A549 (cell line): Measurements from ENCODE around the gene MPND. TPM values are rescaled to one million over a fixed set of nuclear protein-coding genes. Genes with fewer than 3 reads are reported as not detected.
A peak's percentile ranks its signal among the peaks of the same experiment; 100 is the strongest.

Experiments
- ATAC-seq, 2 experiments: fragments of 200-7000 bp in 1 of 2; fragments of >200 bp in 1 of 2; cut with Nextera tagmentation in 1 of 2; cut with Tn5 transposase in 1 of 2; 3 replicates each; pipeline versions ENCODE4 v1.8.0 to v1.9.1; 2018 to 2020; ENCODE audit warnings: mild to moderate bottlenecking in 1 of 2, moderate library complexity in 1 of 2
- CTCF ChIA-PET: fragments of 300-600 bp; sonication (Branson Sonifier 250); formaldehyde crosslinking; extraction: SDS; loops from one replicate; lab custom pipeline; 2021; ENCODE audit warnings: antibody characterized with exemption, inconsistent platforms; lab: Yijun Ruan, JAX
- POLR2A ChIA-PET: fragments of 350-600 bp; formaldehyde crosslinking; extraction: SDS; loops from one replicate; lab custom pipeline; 2021; ENCODE audit warnings: antibody characterized with exemption, inconsistent platforms; lab: Yijun Ruan, JAX
- DNase-seq, 2 experiments: peaks; one replicate each; pipeline versions ENCODE4 v3.0.0 to v3.0.0-alpha.2; 2011 to 2016; ENCODE audit warnings: low read depth in 1 of 2, low spot score in 1 of 2
- FAIRE-seq: peaks from 2 replicates; lab custom pipeline; 2011; peaks lifted over from hg19 to GRCh38; lab: Jason Lieb, UNC
- H3K27ac ChIP-seq, 2 experiments: fragments of >200 bp; sonication (Bioruptor Twin); formaldehyde crosslinking; 3 replicates each; pipeline ENCODE4 v1.5.1; 2016 to 2017
- H3K4me1 ChIP-seq: fragments of >200 bp; sonication (Bioruptor Twin); formaldehyde crosslinking; 3 replicates; pipeline ENCODE4 v1.6.1; 2016
- H3K4me2 ChIP-seq: fragments of >200 bp; sonication (Bioruptor Twin); formaldehyde crosslinking; 3 replicates; pipeline ENCODE4 v1.6.1; 2016
- H3K4me3 ChIP-seq: fragments of >200 bp; sonication (Bioruptor Twin); formaldehyde crosslinking; 3 replicates; pipeline ENCODE4 v1.5.1; 2016
- H3K9me3 ChIP-seq: fragments of >200 bp; sonication (Bioruptor Twin); formaldehyde crosslinking; 3 replicates; pipeline ENCODE4 v1.6.1; 2016
- BCL3 ChIP-seq: fragments of >200 bp; sonication (Bioruptor Twin); formaldehyde crosslinking; IDR thresholded peaks from 3 replicates; pipeline ENCODE4 v1.6.1; 2016
- BHLHE40 ChIP-seq: IDR thresholded peaks from 2 replicates; pipeline ENCODE4 v1.6.1; 2012; ENCODE audit warnings: low read depth, low read length, inconsistent platforms
- CBX2 ChIP-seq: fragments of 200-600 bp; sonication (generic); IDR thresholded peaks from 2 replicates; pipeline ENCODE4 v1.6.1; 2016; ENCODE audit warnings: low read depth, mild to moderate bottlenecking, borderline replicate concordance
- CBX8 ChIP-seq: fragments of 200-600 bp; sonication (generic); IDR thresholded peaks from 2 replicates; pipeline ENCODE4 v1.6.1; 2016
- CTCF ChIP-seq: fragments of >200 bp; sonication (Bioruptor Twin); formaldehyde crosslinking; IDR thresholded peaks from 3 replicates; pipeline ENCODE4 v1.5.1; 2016
- HOXB13 ChIP-seq: fragments of 250-450 bp; sonication (Bioruptor Pico); IDR thresholded peaks from 2 replicates; pipeline ENCODE4 v1.5.0; 2020; ENCODE audit warnings: low read depth, mild to moderate bottlenecking, moderate library complexity
- JUNB ChIP-seq: fragments of >200 bp; sonication (Bioruptor Twin); formaldehyde crosslinking; IDR thresholded peaks from 2 replicates; pipeline ENCODE4 v1.6.1; 2016
- MAX ChIP-seq: IDR thresholded peaks from 2 replicates; pipeline ENCODE4 v1.6.1; 2012
- MAZ ChIP-seq: fragments of 150-350 bp; IDR thresholded peaks from 2 replicates; pipeline ENCODE4 v1.6.1; 2014; ENCODE audit warnings: antibody characterized with exemption, low read depth, low read length, borderline replicate concordance
- NPAS2 ChIP-seq: fragments of 250-450 bp; sonication (Bioruptor Pico); IDR thresholded peaks from 2 replicates; pipeline ENCODE4 v1.8.0; 2022; ENCODE audit warnings: mild to moderate bottlenecking, moderate library complexity, borderline replicate concordance
- PBX3 ChIP-seq: IDR thresholded peaks from 2 replicates; pipeline ENCODE4 v1.6.1; 2012
- RAD21 ChIP-seq, 2 experiments: fragments of >200 bp in 1 of 2; sonication (Bioruptor Twin) in 1 of 2; formaldehyde crosslinking in 1 of 2; IDR thresholded peaks in 1 of 2; conservative IDR thresholded peaks in 1 of 2; 2 replicates in 1 of 2; 3 replicates in 1 of 2; pipeline ENCODE4 v1.6.1; 2012 to 2018; ENCODE audit warnings: inconsistent platforms in 1 of 2
- RNF2 ChIP-seq: fragments of 200-600 bp; sonication (generic); IDR thresholded peaks from 2 replicates; pipeline ENCODE4 v1.6.1; 2016; ENCODE audit warnings: low read depth, mild to moderate bottlenecking, antibody characterized with exemption, moderate library complexity, borderline replicate concordance
- SMC3 ChIP-seq: fragments of >200 bp; sonication (Bioruptor Twin); formaldehyde crosslinking; IDR thresholded peaks from 3 replicates; pipeline ENCODE4 v1.6.1; 2018; ENCODE audit warnings: inconsistent platforms
- SREBF2 ChIP-seq: fragments of 450-650 bp; IDR thresholded peaks from 2 replicates; pipeline ENCODE4 v1.6.1; 2014; ENCODE audit warnings: mild to moderate bottlenecking, moderate library complexity
- USF2 ChIP-seq: fragments of 450-650 bp; IDR thresholded peaks from 2 replicates; pipeline ENCODE4 v1.6.1; 2014; ENCODE audit warnings: antibody characterized with exemption
- ZC3H11A ChIP-seq: fragments of 450-650 bp; IDR thresholded peaks from 2 replicates; pipeline ENCODE4 v1.6.1; 2014; ENCODE audit warnings: antibody characterized with exemption, mild to moderate bottlenecking
- ZSCAN20 ChIP-seq: fragments of 250-450 bp; sonication (Bioruptor Pico); IDR thresholded peaks from 2 replicates; pipeline ENCODE4 v1.8.0; 2022; ENCODE audit warnings: mild to moderate bottlenecking, moderate library complexity
- WGBS: methylation state at CpG from one replicate; pipeline ENCODE4 v1.1.6; 2017; ENCODE audit errors: missing lambda C conversion rate; 5-methylcytosine and 5-hydroxymethylcytosine counted together
- polyA plus RNA-seq, 4 experiments: library from polyadenylated mRNA; depleted of rRNA in 3 of 4; stranded (reverse); fragments of >200 nt; fragmentation: RNase III in 1 of 4; extraction: RNeasy Plus Mini Kit Qiagen cat#74134 plus additional on column Dnase treatment in 1 of 4; gene quantifications; 2 replicates in 3 of 4; 3 replicates in 1 of 4; pipeline ENCODE4 v1.2.3, GENCODE V29; 2011 to 2017

The MPND gene
- polyA plus RNA-seq, 2 of the 4 experiments (the other 2 are of a cell fraction), result 3.5 to 14.5 TPM

- FAIRE-seq (no peak), ATAC-seq (no peak)
- ChIA-PET CTCF (interaction anchor here (1.0 to 2.4 kb wide), 3 partner anchors 10 to 31 kb away, joined by 6 to 10 read pairs (median 6); partner anchors contain the start of gene SH3GL1), POLR2A (no interaction called here)
- Histone ChIP-seq H3K9me3 (no peaks in the 10 kb centered on the region), H3K4me3 (no peak overlapping the region)
- TF ChIP-seq PBX3 (no peak), ZC3H11A (no peak), SMC3 (no peak), MAX (no peak), CBX8 (no peak), BCL3 (no peak), JUNB (no peak), CBX2 (no peak), NPAS2 (CRISPR knock-in tag) (no peak), HOXB13 (CRISPR knock-in tag) (no peak), ZSCAN20 (CRISPR knock-in tag) (no peak), USF2 (no peak)
- TF ChIP-seq, all 56 proteins: peak for 0
- no peak for DNase-seq
- Histone ChIP-seq H3K27ac (peak overlapping the region in 1 of 2 experiments; percentile 59; a peak in 2 of 6 replicates), H3K4me2 (no peak overlapping the region), H3K4me1 (peaks cover 25% of the 10 kb centered on the region)
- WGBS, result 84% methylated on average over 10 of the region's 25 CpGs
Measured at GRCh38 chr19:4369109-4369887, 25.9 kb downstream of the MPND start.

- Histone ChIP-seq H3K4me1 (peaks cover 31% of the 10 kb centered on the region), H3K9me3 (no peaks in the 10 kb centered on the region), H3K4me2 (no peak overlapping the region), H3K4me3 (no peak overlapping the region), H3K27ac (peak overlapping the region in 1 of 2 experiments; percentile 59; a peak in 2 of 6 replicates)
- ChIA-PET CTCF (interaction anchor here (0.6 to 2.4 kb wide), 5 partner anchors 9 to 267 kb away, joined by 3 to 10 read pairs (median 6); partner anchors contain the start of gene SH3GL1), POLR2A (no interaction called here)
- FAIRE-seq (no peak), DNase-seq (no peak), ATAC-seq (peak; percentile 18 to 53; a peak in 4 of 6 replicates)
- 100% methylated on average over 1 of the region's 21 CpGs for WGBS
- TF ChIP-seq RAD21 (conservative IDR thresholded peaks at IDR 0.05 in 1 of 2, IDR thresholded peaks at IDR 0.05 in 1 of 2), result 0 out of 5 replicates have a peak, but pooled peaks have one; percentile 22 to 29
- no peak for TF ChIP-seq SREBF2
- TF ChIP-seq HOXB13 (CRISPR knock-in tag), result no peak
- TF ChIP-seq SMC3, result peak; percentile 32; the same call in 1 of the 3 replicates
- no peak for TF ChIP-seq RNF2
- TF ChIP-seq BHLHE40, result no peak
- 0 out of 3 replicates have a peak, but pooled peaks have one; percentile 23 for TF ChIP-seq CTCF
- no peak for TF ChIP-seq MAZ
- TF ChIP-seq, all 56 proteins: peak for 3
Measured at GRCh38 chr19:4369888-4370260, 26.5 kb downstream of the MPND start.
